GM19035 (cell line): ENCODE data around the gene ZMYND10.

ENCODE experiments used
- ATAC-seq: cut with Tn5 transposase; IDR thresholded peaks from one replicate; pipeline ENCODE4 v1.9.1; 2021; ENCODE audit not compliant: unreplicated experiment

Gene ZMYND10

DNA sequence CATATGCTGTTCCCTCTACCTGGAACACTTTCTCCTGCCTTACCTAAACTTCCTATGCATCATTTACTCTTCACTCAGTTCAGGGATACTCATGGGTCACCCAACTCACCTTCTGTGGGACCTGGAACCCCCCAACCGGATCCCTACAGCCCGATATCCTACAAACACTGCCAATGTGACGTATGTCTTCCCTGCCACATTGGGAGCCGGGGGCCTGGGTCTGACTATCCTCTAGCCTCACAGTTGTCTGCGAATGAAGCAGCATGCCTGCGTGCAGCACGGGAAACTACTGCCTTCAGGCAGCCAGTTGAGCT lies 4.6 kb upstream of the ZMYND10 start:
- ATAC-seq: no peak

- no peak for ATAC-seq
Observed at GRCh38 chr3:50347187-50347813, 1.8 kb upstream of the ZMYND10 start.

- no peak for ATAC-seq
Observed at GRCh38 chr3:50345008-50345407, 524 bp downstream of the ZMYND10 start.

DNA sequence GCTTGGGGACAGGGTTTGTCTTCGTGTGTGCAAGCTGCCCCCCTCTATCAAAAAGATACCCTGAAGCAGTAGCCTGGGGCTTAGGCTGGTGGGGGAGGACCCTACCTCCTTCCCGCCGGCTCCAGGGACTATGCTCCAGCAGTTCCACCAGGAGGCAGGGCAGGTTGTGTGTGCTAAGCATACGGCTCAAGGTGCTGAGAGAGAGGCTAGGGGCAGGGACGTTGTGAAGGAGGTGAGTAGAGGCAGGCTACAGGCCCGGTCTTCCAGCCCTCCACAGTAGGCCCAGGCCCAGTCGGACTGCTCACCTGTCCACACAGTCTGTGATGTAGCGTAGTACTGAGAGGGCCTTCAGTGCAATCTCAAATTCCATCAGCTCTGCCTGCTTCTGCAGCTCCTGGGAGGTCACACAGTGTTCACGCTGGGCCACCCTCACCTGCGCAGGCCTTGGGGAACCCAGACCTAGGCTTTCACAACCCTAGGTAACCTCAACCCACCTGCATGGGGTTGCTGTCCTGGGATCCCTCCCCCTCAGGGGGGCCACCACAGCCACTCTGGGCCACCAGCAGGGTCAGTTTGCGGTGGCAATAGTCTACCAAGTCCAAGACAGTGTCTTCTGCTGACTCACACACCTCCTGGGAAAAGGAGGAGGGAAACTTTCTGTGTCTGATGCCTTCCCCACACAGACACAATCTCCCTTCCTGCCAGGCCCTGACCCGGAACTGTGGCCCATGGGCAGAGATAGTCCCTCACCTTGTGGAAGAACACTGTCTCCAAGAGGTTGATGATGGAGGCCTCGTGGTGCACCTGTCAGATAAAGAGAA lies 2.5 kb downstream of the ZMYND10 start:
- no peak for ATAC-seq

DNA sequence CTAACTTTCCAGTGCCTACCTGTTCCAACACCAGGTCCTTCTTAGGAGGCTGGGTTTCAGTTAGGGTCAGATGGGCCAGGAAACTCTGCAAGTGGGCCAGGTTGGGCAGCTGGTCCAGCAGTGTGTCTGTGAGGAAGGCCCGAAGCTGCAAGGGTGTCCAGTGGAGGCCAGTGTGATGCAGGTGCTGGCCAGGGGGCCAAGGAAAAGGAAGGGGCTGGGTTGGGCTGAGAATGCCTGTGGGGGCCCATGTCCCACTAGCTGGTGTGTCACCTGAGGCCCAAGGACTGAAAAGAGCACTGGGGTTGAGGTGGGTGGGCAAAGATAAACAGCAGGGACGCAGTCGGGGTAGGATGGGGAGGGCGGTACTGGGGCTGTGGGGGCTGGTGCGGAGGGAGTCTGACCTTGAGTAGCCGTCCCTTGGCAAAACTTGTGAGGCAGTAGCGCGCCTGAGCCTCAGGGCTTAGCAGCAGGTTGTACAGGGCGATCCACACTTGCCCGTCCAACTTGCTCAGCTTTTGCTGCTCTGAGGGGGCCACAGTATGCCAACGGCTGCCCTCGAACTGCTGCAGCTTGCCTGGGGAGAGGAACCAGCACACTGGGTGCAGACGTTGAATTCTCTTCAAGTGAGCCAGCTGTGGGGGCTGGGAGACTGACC lies 3.4 kb downstream of the ZMYND10 start:
- no peak for ATAC-seq

- ATAC-seq: no peak
Observed at GRCh38 chr3:50341537-50341936, 4.0 kb downstream of the ZMYND10 start.

GRCh38 chr3:50340448-50341329 lies 4.8 kb downstream of the ZMYND10 start, which contains the start of gene RASSF1:
RASSF1 (minus strand) TSS chr3:50340836; CDS start chr3:50340805, 31 bp downstream.
- no peak for ATAC-seq

GRCh38 chr3:50340147-50340447 lies 5.4 kb downstream of the ZMYND10 start:
- ATAC-seq: no peak

DNA sequence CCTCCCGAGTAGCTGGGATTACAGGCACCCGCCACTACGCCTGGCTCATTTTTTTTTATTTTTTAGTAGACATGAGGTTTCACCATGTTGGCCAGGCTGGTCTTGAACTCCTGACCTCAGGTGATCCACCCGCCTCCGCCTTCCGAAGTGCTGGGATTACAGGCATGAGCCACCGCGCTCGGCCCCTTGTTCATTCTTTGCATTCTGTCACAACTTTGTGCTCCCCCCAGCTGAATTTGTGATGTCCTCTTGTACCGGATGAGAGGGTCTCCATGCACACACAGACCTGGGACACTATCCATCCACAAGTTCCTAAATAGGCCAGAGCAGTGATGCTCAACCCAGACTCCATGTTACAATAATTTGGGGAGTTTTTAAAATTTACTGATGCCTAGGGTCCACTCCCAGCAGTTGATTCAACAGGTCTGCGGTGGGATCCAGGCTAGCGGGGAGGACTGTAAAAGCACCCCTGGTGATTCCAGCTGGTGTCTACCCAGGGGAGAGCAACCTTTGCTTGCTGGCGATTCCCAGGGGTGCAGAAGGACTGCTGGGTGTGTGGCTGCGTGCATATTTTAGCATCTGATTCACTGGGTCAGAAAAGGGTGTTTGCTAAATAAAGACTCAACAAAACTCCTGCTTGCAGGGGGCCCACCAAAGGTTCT lies 5.9 kb downstream of the ZMYND10 start:
- no peak for ATAC-seq

DNA sequence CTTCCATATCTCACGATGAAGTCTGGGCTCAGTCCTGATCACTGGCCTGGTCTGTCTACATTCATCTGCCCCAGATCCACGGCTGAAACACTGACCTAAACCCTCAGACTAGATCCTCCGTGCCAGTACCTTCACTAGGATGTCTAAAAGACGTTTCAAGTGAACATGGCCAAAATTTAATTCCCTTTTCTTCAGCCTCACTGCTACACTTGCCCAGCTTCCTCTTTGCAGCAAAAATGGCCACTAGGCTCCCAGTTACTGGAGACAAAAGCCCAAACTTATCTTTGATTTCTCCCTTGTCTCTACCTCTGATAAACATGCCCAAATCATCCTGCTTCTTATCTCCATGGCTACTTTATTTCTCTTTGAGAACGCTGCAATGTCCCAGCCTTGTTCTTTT lies 6.6 kb downstream of the ZMYND10 start:
- ATAC-seq: no peak

DNA sequence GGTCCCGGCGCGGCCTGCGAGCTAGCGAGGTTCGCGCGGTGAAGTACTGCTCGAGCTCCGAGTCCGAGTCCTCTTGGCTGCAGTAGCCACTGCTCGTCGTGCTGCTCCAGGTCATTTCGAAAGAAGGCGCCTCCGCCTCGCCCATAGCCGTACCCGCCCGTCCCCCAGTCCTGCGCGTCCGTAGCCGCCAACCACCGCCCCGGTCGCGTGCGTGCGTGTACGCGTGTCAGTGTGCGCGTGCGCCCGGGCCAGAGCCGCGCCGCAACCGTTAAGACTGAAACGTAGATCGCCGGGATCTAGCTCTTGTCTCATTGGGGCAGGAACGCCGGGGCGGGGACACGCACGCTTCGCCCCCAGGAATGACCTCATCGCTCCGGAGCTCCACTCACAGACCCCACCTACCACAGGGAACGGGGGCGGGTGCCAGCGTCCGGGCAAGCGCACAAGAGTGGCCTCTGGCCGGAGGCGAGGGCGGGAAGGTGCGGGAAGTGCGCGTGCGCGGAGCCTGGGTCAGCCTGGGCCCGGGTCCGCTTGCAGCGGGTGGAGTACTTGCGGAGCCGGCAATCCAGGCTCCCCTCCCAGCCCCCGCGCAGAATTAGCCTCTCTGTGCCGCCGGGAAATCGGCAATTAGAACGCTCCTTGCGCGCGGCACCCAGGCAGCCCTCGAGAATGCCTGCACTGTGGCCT lies 8.2 kb downstream of the ZMYND10 start:
- peak; percentile 78 for ATAC-seq

DNA sequence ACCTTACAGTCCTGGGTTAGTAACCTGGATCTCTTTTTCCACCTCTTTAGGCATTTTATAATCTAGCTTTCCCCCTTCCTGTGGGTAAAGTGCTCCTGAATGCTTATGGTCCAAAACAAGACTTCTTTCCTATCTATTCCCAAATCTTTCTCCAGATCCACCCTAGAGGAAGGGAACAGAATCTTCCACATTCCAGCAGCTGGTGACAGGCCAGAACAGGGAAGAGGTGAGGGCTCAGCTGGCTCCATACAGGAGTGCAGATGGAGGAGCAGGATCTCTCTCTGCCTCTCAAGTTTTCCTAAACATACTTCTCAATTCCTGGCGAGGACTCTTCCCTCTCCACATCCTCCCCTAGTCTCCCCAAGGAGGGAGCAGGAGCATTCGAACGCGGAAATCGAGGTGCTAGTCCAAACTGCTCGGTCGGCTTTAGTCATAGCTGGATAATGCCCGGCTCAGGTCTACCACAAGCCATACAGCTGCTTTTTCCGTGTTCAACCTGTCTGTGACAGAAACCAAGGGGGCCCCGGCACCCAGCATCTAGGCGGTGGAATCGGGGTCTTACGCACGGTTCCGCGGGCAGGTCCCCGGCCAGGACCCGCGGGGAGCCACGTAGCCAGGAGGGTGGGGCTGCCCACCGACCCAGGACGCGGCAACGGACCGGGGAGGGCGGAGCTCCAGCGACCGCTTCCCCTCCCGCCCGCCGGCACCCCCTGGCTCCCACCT lies 8.9 kb downstream of the ZMYND10 start:
- ATAC-seq: peak; percentile 39

DNA sequence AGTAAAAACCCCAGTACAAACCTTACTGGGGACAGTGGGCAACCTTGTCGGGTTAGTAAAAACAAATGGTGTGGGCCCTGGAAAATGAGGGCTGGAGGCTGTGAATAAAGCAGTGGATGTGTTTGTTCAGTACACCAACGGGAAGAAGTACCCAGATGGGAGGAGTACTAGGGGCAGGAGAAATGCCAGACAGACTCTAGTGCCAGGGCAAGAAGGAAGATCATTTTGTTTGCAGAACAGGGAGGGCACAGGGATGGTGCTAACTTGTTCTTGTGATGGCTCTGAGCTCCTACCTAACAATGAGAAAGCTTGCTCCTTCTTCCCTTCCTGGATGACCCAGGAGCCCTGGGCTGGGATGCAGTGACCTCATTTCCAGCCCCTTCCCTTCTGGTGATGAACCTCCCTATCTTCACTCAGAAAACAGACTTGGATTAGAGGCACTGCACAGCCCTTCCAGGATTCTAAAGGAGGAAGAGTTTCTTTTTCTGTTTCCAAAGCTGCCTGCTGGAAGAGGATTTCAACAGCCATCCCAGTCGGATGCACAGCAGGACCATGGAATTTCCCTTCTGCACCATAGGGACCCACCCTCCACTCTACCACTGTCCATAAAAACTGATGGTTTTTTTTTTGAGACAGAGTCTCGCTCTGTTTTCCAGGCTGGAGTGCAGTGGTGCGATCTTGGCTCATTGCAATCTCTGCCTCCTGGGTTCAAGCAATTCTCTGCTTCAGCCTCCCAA lies 11.0 kb downstream of the ZMYND10 start:
- no peak for ATAC-seq

DNA sequence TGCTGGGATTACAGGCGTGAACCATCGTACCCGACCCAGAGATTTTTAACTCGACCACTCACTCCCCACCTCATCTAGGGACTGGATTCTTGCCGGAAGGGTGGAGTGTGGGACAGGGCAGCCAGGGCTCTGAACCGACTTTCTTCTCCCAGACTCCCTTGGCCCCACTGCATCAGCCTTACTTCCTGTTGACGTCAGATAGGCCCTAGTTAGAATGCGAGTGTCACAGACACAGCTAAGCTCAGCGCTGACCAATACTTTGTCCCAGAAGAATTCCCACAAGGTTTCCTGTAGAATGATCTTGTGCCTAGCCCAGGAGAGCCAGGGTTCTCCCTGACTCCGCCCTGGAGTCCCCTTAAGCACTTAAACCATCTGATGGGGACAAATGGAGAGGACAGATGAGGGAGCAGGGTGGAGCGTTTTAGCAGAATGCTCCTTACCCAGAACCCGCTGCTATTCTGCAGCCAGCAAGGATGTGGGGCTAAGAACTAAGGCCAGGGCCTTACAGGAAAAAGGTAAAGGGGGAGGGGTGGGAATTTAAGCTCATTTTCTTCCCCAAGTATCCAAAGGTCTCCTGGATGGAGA lies 11.7 kb downstream of the ZMYND10 start:
- ATAC-seq: no peak

DNA sequence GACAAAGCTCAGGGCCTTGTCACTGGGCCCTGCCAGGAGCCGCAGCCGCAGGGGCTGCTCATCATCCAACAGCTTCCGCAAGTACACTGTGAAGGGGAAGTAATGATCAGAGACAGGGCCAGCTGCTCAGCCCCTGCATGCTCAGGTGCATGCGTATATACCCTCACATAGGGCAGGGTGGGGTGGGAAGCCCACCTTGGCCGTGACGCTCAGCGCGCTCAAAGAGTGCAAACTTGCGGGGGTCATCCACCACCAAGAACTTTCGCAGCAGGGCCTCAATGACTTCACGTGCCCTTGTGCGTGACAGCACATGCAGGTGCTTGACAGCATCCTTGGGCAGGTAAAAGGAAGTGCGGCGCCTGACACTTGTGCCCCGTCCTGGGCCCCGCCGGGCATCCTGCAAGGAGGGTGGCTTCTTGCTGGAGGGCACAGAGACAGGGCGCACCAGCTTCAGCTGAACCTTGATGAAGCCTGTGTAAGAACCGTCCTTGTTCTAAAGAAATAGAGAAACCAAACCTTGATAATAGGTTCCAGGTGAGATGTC lies 14.1 kb downstream of the ZMYND10 start:
- ATAC-seq: no peak

DNA sequence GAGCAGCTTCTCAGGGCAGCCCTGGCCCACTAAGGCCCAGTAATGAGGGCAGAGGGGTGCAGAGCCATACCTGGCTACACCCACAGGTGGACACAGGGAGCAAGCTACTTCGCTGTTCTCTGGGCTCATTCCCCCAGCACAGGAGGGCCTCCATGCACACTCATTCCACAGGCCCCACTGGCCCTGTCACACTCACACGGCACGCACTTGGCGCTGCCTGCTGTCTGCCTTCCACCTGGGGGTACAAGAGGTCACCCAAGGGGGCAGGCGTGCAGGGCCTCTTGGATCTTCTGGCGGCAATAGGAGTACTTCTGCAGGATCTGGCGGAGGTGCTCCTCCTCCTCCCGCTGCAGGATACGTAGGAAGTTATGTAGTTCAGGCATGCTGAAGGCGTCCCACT lies 15.2 kb downstream of the ZMYND10 start:
- ATAC-seq: no peak

- peak; percentile 83 for ATAC-seq
Observed at GRCh38 chr3:50327943-50328691, 17.4 kb downstream of the ZMYND10 start, which contains the start of gene TUSC2. TUSC2 (minus strand) TSS chr3:50328223; CDS start chr3:50328099, 124 bp downstream.
